H1 (cell line): ENCODE results near the gene APOM. TPM values are rescaled to one million over a fixed set of nuclear protein-coding genes. Genes with fewer than 3 reads are reported as not detected.

Source experiments
- CTCF ChIA-PET: fragments of 300-600 bp; sonication (Branson Sonifier 250); formaldehyde crosslinking; loops from one replicate; lab custom pipeline; 2021; ENCODE audit not compliant: partially characterized antibody; lab: Charles Lee
- POLR2A ChIA-PET: fragments of 300-600 bp; sonication (Branson Sonifier 250); formaldehyde crosslinking; loops from one replicate; lab custom pipeline; 2021; ENCODE audit warnings: inconsistent platforms; ENCODE audit not compliant: partially characterized antibody; lab: Charles Lee
- DNase-seq, 2 experiments: peaks; one replicate each; pipeline versions ENCODE4 v3.0.0 to v3.0.0-alpha.2; 2010 to 2022; ENCODE audit warnings: low spot score in 2 of 2, low read depth in 1 of 2, mixed read lengths in 1 of 2
- FAIRE-seq: peaks from 2 replicates; lab custom pipeline; 2011; peaks lifted over from hg19 to GRCh38; lab: Jason Lieb, UNC
- H2AFZ ChIP-seq: 2 replicates; pipeline ENCODE4 v1.8.1; 2012; ENCODE audit warnings: low read length, inconsistent platforms
- H2AK5ac ChIP-seq: 2 replicates; pipeline ENCODE4 v1.6.1; 2013; ENCODE audit warnings: low read depth, low read length
- H2BK120ac ChIP-seq: replicated peaks from 2 replicates; pipeline ENCODE3; 2013; ENCODE audit warnings: low read depth, low read length, inconsistent platforms
- H2BK12ac ChIP-seq: 2 replicates; pipeline ENCODE4 v1.6.1; 2013; ENCODE audit warnings: low read depth, low read length
- H2BK15ac ChIP-seq: 2 replicates; pipeline ENCODE4 v1.6.1; 2013; ENCODE audit warnings: low read length
- H2BK20ac ChIP-seq: 2 replicates; pipeline ENCODE4 v1.6.1; 2013; ENCODE audit warnings: low read length
- H2BK5ac ChIP-seq: 2 replicates; pipeline ENCODE4 v1.6.1; 2013; ENCODE audit warnings: low read depth, low read length
- H3K14ac ChIP-seq: 2 replicates; pipeline ENCODE4 v1.6.1; 2013; ENCODE audit warnings: inconsistent platforms; ENCODE audit not compliant: insufficient read length
- H3K18ac ChIP-seq: 2 replicates; pipeline ENCODE4 v1.6.1; 2013; ENCODE audit warnings: low read length; ENCODE audit errors: extremely low read depth
- H3K23ac ChIP-seq: 2 replicates; pipeline ENCODE4 v1.6.1; 2013; ENCODE audit warnings: inconsistent platforms; ENCODE audit not compliant: insufficient read length
- H3K23me2 ChIP-seq: 2 replicates; pipeline ENCODE4 v1.6.1; 2013; ENCODE audit warnings: low read depth, low read length
- H3K27ac ChIP-seq: 2 replicates; pipeline ENCODE4 v1.6.1; 2011; ENCODE audit warnings: low read depth, low read length, inconsistent platforms
- H3K27me3 ChIP-seq, 4 experiments: replicated peaks in 1 of 4; 1 replicate in 1 of 4; 2 replicates in 3 of 4; pipeline versions ENCODE4 v1.6.1 to v1.8.1; 2011 to 2013; ENCODE audit warnings: low read length in 3 of 4, mild to moderate bottlenecking in 3 of 4, inconsistent platforms in 2 of 4, mixed read lengths in 2 of 4, moderate library complexity in 1 of 4; ENCODE audit not compliant: control insufficient read depth in 3 of 4, insufficient read depth in 3 of 4; ENCODE audit errors: extremely low read depth in 1 of 4
- H3K36me3 ChIP-seq, 4 experiments: 2 replicates each; pipeline versions ENCODE4 v1.6.1 to v1.8.1; 2011 to 2013; ENCODE audit warnings: mild to moderate bottlenecking in 4 of 4, low read length in 3 of 4, moderate library complexity in 2 of 4, control low read depth in 1 of 4, inconsistent platforms in 1 of 4; ENCODE audit not compliant: insufficient read depth in 4 of 4, control insufficient read depth in 2 of 4
- H3K4ac ChIP-seq: replicated peaks from 2 replicates; pipeline ENCODE3; 2013; ENCODE audit warnings: low read length, low read depth, mixed read lengths, inconsistent platforms; ENCODE audit not compliant: insufficient read length
- H3K4me1 ChIP-seq, 4 experiments: replicated peaks in 1 of 4; 1 replicate in 1 of 4; 2 replicates in 3 of 4; pipeline versions ENCODE4 v1.6.1 to v1.8.1; 2011 to 2013; ENCODE audit warnings: low read length in 3 of 4, inconsistent platforms in 2 of 4, mixed read lengths in 1 of 4; ENCODE audit not compliant: insufficient read depth in 4 of 4, control insufficient read depth in 3 of 4
- H3K4me2 ChIP-seq, 2 experiments: 2 replicates each; pipeline versions ENCODE4 v1.6.1 to v1.8.1; 2011 to 2013; ENCODE audit warnings: low read depth in 2 of 2, low read length in 2 of 2, control low read depth in 1 of 2, inconsistent platforms in 1 of 2, mild to moderate bottlenecking in 1 of 2; ENCODE audit not compliant: insufficient read depth in 1 of 2
- H3K4me3 ChIP-seq, 4 experiments: fragments of 200-600, 300-600 bp in 1 of 4; sonication (generic), shearing (Covaris generic), sonication (Bioruptor Twin) in 1 of 4; 2 replicates each; pipeline versions ENCODE4 v1.5.1 to v1.8.1; 2011 to 2016; ENCODE audit warnings: low read length in 4 of 4, low read depth in 3 of 4, control low read depth in 2 of 4, inconsistent platforms in 2 of 4, mild to moderate bottlenecking in 2 of 4, mixed read lengths in 1 of 4, moderate library complexity in 1 of 4; ENCODE audit not compliant: insufficient read depth in 2 of 4; ENCODE audit errors: extremely low read depth in 1 of 4
- H3K56ac ChIP-seq: replicated peaks from 2 replicates; pipeline ENCODE3; 2013; ENCODE audit warnings: low read depth, mild to moderate bottlenecking, mixed read lengths, low read length, inconsistent platforms; ENCODE audit not compliant: insufficient read length
- H3K79me1 ChIP-seq: 2 replicates; pipeline ENCODE4 v1.6.1; 2013; ENCODE audit warnings: low read depth, low read length, control low read depth
- H3K79me2 ChIP-seq, 2 experiments: 2 replicates each; pipeline versions ENCODE4 v1.6.1 to v1.8.1; 2012 to 2013; ENCODE audit warnings: low read length in 2 of 2, mild to moderate bottlenecking in 2 of 2, inconsistent platforms in 1 of 2; ENCODE audit not compliant: insufficient read depth in 2 of 2, control insufficient read depth in 1 of 2
- H3K9ac ChIP-seq, 4 experiments: replicated peaks in 1 of 4; 1 replicate in 1 of 4; 2 replicates in 3 of 4; pipeline versions ENCODE4 v1.6.1 to v1.8.1; 2011 to 2013; ENCODE audit warnings: low read depth in 3 of 4, low read length in 3 of 4, control low read depth in 2 of 4, mild to moderate bottlenecking in 2 of 4, moderate library complexity in 2 of 4, inconsistent platforms in 1 of 4; ENCODE audit errors: extremely low read depth in 1 of 4
- H3K9me3 ChIP-seq, 2 experiments: 2 replicates each; pipeline versions ENCODE4 v1.6.1 to v1.8.1; 2012 to 2013; ENCODE audit warnings: mild to moderate bottlenecking in 2 of 2, moderate library complexity in 2 of 2, control low read depth in 1 of 2, inconsistent platforms in 1 of 2, low read depth in 1 of 2, low read length in 1 of 2, mixed read lengths in 1 of 2; ENCODE audit not compliant: insufficient read depth in 2 of 2
- H4K20me1 ChIP-seq, 2 experiments: replicated peaks in 1 of 2; 2 replicates each; pipeline versions ENCODE3 to v1.8.1; 2011 to 2013; ENCODE audit warnings: inconsistent platforms in 2 of 2, low read length in 2 of 2, mild to moderate bottlenecking in 1 of 2; ENCODE audit not compliant: insufficient read depth in 2 of 2, control insufficient read depth in 1 of 2
- H4K5ac ChIP-seq: 2 replicates; pipeline ENCODE4 v1.6.1; 2013; ENCODE audit warnings: low read length, low read depth, mixed read lengths, inconsistent platforms; ENCODE audit not compliant: insufficient read length
- H4K8ac ChIP-seq: 2 replicates; pipeline ENCODE4 v1.8.0; 2013; ENCODE audit warnings: mild to moderate bottlenecking, moderate library complexity, low read length, inconsistent platforms; ENCODE audit not compliant: insufficient read depth; ENCODE audit errors: extremely low read depth
- H4K91ac ChIP-seq: replicated peaks from 2 replicates; pipeline ENCODE3; 2013; ENCODE audit warnings: low read length, mixed read lengths, inconsistent platforms; ENCODE audit not compliant: insufficient read length
- BRCA1 ChIP-seq: IDR thresholded peaks from 2 replicates; pipeline ENCODE4 v1.6.1; 2012; ENCODE audit warnings: low read depth, low read length, improper control_type of control experiment
- CBX5 ChIP-seq: fragments of 300-800, 300-1000 bp; sonication (generic); IDR thresholded peaks from 2 replicates; pipeline ENCODE4 v1.7.1; 2016; ENCODE audit warnings: antibody characterized with exemption, low read length, low read depth
- CHD2 ChIP-seq: IDR thresholded peaks from 2 replicates; pipeline ENCODE4 v1.6.1; 2012; ENCODE audit warnings: low read length, improper control_type of control experiment
- CTCF ChIP-seq, 3 experiments: IDR thresholded peaks; 1 replicate in 2 of 3; 2 replicates in 1 of 3; pipeline versions ENCODE4 v1.5.1 to v1.6.1; 2011; ENCODE audit warnings: low read length in 3 of 3, mild to moderate bottlenecking in 3 of 3, inconsistent platforms in 2 of 3, low read depth in 1 of 3, moderate library complexity in 1 of 3; ENCODE audit not compliant: insufficient read depth in 1 of 3; ENCODE audit errors: control extremely low read depth in 1 of 3
- GABPA ChIP-seq: IDR thresholded peaks from 2 replicates; pipeline ENCODE4 v1.6.1; 2011; ENCODE audit warnings: mild to moderate bottlenecking, low read length, moderate library complexity, borderline replicate concordance; ENCODE audit not compliant: insufficient read depth
- KDM4A ChIP-seq: IDR thresholded peaks from one replicate; pipeline ENCODE4 v1.7.1; 2012; ENCODE audit warnings: low read depth, mild to moderate bottlenecking, moderate library complexity, low read length, inconsistent platforms; ENCODE audit not compliant: severe bottlenecking
- MAFK ChIP-seq: IDR thresholded peaks from 2 replicates; pipeline ENCODE4 v1.6.1; 2012; ENCODE audit warnings: low read depth, mild to moderate bottlenecking, improper control_type of control experiment, low read length
- PHF8 ChIP-seq: fragments of 200-600 bp; sonication (generic); conservative IDR thresholded peaks from 2 replicates; pipeline ENCODE4 v1.7.1; 2012; ENCODE audit warnings: low read depth, mild to moderate bottlenecking, inconsistent platforms, low read length, moderate library complexity
- RFX5 ChIP-seq: IDR thresholded peaks from 2 replicates; pipeline ENCODE4 v1.6.1; 2011; ENCODE audit warnings: low read depth, low read length, improper control_type of control experiment, borderline replicate concordance
- SIRT6 ChIP-seq: IDR thresholded peaks from one replicate; pipeline ENCODE4 v1.7.1; 2012; ENCODE audit warnings: low read length, inconsistent platforms
- TEAD4 ChIP-seq: IDR thresholded peaks from 2 replicates; pipeline ENCODE4 v1.6.1; 2012; ENCODE audit warnings: low read depth, low read length, inconsistent platforms, mixed read lengths
- WGBS, 2 experiments: shearing (Covaris generic) in 1 of 2; methylation state at CpG; one replicate each; pipeline versions ENCODE4 v1.1.6 to v1.1.7; 2013 to 2015; ENCODE audit warnings: low lambda C conversion rate in 2 of 2, mixed read lengths in 2 of 2, inconsistent platforms in 1 of 2, low coverage in 1 of 2, missing lambda C conversion rate in 1 of 2; ENCODE audit not compliant: insufficient replicate concordance in 2 of 2, insufficient coverage in 1 of 2, insufficient read length in 1 of 2; ENCODE audit errors: extremely low coverage in 1 of 2, missing lambda C conversion rate in 1 of 2; 5-methylcytosine and 5-hydroxymethylcytosine counted together
- polyA plus RNA-seq, 7 experiments: library from polyadenylated mRNA; depleted of rRNA in 3 of 7; stranded (reverse) in 5 of 7; unstranded in 2 of 7; fragments of >200 nt in 5 of 7; fragments of 200-250 nt in 2 of 7; gene quantifications; 1 replicate in 5 of 7; 2 replicates in 1 of 7; 4 replicates in 1 of 7; pipeline versions ENCODE4 v1.2.1 to v1.2.3, GENCODE V29; 2011 to 2013; ENCODE audit warnings: missing spikeins in 2 of 7, mixed read lengths in 2 of 7
- total RNA-seq: library from RNA; stranded (reverse); fragmentation: NEBNext Ultra II Directional; extraction: Animal tissue kit (Norgen Biotek cat#: 25700); gene quantifications from 2 replicates; pipeline ENCODE4 v1.2.1, GENCODE V29; 2021

Gene APOM
- total and polyA plus RNA-seq, 2 of the 8 experiments (the other 6 are each of a cell fraction or from before 2014, with no cell fraction given), result 3.4 to 12.0 TPM

- H3K79me2 ChIP-seq, result peaks cover 24 to 46% of the 10 kb centered on the region in 2 experiments
- H3K36me3 ChIP-seq, result peaks cover 58 to 72% (median 62%) of the 10 kb centered on the region in 4 experiments
- ChIA-PET CTCF (interaction anchor here (0.6 to 2.7 kb wide), 2 partner anchors 77 to 117 kb away, joined by 3 to 9 read pairs; partner anchors contain the start of genes ATP6V1G2 and NFKBIL1), POLR2A (interaction anchor here (0.6 to 34.9 kb wide), 6 partner anchors 15 to 92 kb away, joined by 3 to 883 read pairs (median 105); partner anchors contain the start of genes APOM, ATP6V1G2, BAG6 and C6orf47)
- no peak overlapping the region for H3K18ac ChIP-seq
- H3K9ac ChIP-seq, result no peak overlapping the region
- no peak for DNase-seq
- no peak overlapping the region for H3K4ac ChIP-seq
- H2BK15ac ChIP-seq, result no peak overlapping the region
- H3K27ac ChIP-seq, result no peak overlapping the region
- FAIRE-seq, result no peak
- H3K27me3 ChIP-seq, result no peaks in the 10 kb centered on the region
- H4K8ac ChIP-seq, result peak overlapping the region; percentile 59; the same call in 1 of the 2 replicates
- H4K20me1 ChIP-seq, result peaks cover 4 to 21% of the 10 kb centered on the region in 2 experiments
- peaks cover 15% of the 10 kb centered on the region; the same call in 1 of the 2 replicates for H3K79me1 ChIP-seq
- peaks cover 5% of the 10 kb centered on the region; the same call in 1 of the 2 replicates for H3K23me2 ChIP-seq
- no peak overlapping the region for H4K5ac ChIP-seq
- H3K4me1 ChIP-seq, result peaks cover 0 to 2% (median 0%) of the 10 kb centered on the region in 4 experiments; a peak in 1 of 7 replicates
- H3K56ac ChIP-seq, result no peak overlapping the region
- H2BK12ac ChIP-seq, result no peak overlapping the region
- no peak overlapping the region for H3K23ac ChIP-seq
- H2AFZ ChIP-seq, result no peak overlapping the region
- H2AK5ac ChIP-seq, result no peak overlapping the region
- H2BK5ac ChIP-seq, result no peak overlapping the region
- H2BK20ac ChIP-seq, result no peak overlapping the region
- 97% methylated on average over 10 of the region's 10 CpGs; no CpG with 5 or more reads in 1 of the 2 experiments for WGBS, 2 experiments
- no peak overlapping the region for H3K14ac ChIP-seq
- H4K91ac ChIP-seq, result no peak overlapping the region
- no peak overlapping the region for H3K4me3 ChIP-seq
- no peaks in the 10 kb centered on the region for H3K9me3 ChIP-seq
- H3K4me2 ChIP-seq, result no peak overlapping the region
- H2BK120ac ChIP-seq, result no peak overlapping the region
- TF ChIP-seq CHD2 (no peak), PHF8 (no peak), CBX5 (no peak), CTCF (IDR thresholded peaks at IDR 0.05; ENCODE audit: control extremely low read depth in 1 of 3, insufficient read depth in 1 of 3, low read depth in 1 of 3, low read length in 3 of 3) (no peak), TEAD4 (no peak), SIRT6 (no peak), RFX5 (no peak), GABPA (no peak), KDM4A (no peak), BRCA1 (no peak), MAFK (no peak)
These were observed 31.6 kb upstream of the APOM start for GRCh38 chr6:31624070-31624469.
